Skin of body (tissue), 2 donors: ENCODE data around the gene NDUFS6. TPM values are rescaled to one million over a fixed set of nuclear protein-coding genes. Genes with fewer than 3 reads are reported as not detected.

Experiments
- DNase-seq: peaks from one replicate; lab custom pipeline; 2025; lab: John Stamatoyannopoulos, UW
- total RNA-seq: library from RNA; depleted of rRNA; stranded (reverse); fragments of >200 nt; gene quantifications from one replicate; pipeline ENCODE4 v1.2.3, GENCODE V29; 2014

The NDUFS6 gene
- total RNA-seq, 1 donor from 2014 or later: 17.6 TPM

DNA sequence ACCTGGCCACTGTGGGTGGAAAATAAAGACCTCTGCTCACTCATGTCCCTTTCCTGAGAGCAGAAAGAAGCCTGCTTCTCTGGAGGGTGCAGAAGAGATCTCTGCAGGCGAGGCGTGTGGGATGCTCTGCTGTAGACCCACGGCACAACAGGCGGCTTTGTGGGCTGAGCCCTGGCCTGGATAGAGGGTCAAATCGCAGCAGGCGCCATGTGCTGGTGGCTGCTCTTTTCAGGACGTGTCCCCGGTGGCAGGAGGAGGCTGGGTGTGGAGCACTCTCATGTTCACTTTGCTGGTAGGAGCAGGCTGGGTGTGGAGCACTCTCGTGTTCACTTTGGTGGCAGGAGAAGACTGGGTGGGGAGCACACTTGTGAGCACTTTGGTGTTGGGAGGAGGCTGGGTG, 46.4 kb downstream of the NDUFS6 start:
- no peak for DNase-seq

DNA sequence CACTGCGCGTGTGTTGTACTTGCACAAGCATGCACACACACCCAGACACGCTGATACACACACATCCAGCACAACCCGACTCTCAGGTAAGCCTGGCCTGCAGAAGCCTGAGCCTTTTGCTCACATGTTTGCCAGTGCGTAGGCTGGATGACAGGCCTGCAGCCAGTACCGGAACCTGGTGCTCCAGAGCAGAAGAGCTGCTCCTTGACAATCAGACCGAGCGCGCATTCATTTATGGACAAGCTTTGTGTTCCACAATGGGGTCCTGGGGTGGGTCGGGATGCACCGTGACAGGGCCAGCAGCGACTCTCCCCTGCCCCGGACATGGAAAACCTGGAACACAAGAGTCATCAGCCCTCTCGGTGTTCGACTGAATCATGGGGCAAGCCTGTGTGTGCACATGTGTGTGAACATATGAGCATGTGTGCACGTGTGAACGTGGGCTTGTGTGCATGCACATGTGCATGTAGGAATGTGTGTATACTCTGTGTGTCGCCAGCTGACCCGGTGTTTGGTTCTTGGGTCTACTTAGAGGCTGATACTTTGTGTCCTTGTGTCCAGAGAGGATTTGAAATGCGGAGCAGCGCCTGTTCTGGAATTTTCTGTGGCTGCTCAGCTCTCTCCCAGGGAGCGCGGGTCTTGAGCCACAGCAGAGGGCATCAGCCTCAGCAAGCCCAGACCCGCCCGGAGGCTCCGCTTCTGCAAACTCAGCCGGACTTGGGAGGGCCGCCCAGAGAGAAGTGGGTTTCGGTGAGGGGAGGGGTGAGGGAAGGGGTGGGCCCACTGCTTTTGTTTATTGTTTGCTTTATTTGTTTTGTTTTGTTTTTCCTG, 49.3 kb downstream of the NDUFS6 start:
- DNase-seq: no peak

GRCh38 chr5:1851290-1851934, 50.2 kb downstream of the NDUFS6 start:
- no peak for DNase-seq

- DNase-seq: no peak
Measured at GRCh38 chr5:1852324-1852947, 51.2 kb downstream of the NDUFS6 start.

DNA sequence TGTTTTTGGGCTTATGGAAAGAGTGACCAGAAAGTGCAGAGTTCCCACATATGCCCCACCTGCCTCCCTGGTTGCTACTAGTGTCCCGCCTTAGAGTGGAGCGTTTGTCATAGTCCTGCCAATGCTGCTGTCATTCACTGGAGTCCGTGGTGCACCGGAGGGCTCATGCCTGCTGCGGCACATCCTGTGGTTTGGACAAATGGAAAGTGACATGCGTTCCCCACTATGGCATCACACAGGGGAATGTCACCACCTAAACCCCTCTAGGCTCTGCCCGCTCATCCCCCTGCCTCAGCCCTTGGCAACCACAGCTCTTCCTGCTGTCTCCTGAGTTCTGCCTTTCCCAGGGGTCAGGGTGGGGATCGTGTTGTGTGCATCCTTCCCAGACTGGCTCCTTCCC, 52.3 kb downstream of the NDUFS6 start:
- DNase-seq: no peak

- DNase-seq: no peak
Measured at GRCh38 chr5:1855075-1855474, 53.9 kb downstream of the NDUFS6 start.

DNA sequence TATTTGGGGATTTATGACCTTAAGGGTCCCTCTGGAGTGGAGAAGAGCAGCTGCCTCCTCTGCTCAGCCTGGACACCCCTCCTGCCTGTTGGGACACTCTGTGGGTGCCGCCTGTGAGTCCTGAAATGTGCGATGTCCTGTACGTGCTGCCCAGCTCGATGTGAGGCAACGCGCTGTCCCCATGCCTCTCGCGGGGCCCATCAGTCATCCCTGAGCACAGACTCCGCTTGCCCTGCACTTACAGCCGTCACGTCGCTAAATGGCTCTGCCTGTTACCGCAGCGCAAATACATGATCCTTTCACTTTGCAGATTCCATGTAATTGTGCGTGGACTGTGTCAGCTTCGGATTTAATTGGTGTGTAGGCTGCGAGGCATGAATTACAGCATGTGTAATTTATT, 54.4 kb downstream of the NDUFS6 start:
- no peak for DNase-seq

- DNase-seq: no peak
Measured at GRCh38 chr5:1856596-1857255, 55.5 kb downstream of the NDUFS6 start.

GRCh38 chr5:1857256-1857600, 56.0 kb downstream of the NDUFS6 start:
- DNase-seq: no peak

- no peak for DNase-seq
Measured at GRCh38 chr5:1858436-1858835, 57.2 kb downstream of the NDUFS6 start.

DNA sequence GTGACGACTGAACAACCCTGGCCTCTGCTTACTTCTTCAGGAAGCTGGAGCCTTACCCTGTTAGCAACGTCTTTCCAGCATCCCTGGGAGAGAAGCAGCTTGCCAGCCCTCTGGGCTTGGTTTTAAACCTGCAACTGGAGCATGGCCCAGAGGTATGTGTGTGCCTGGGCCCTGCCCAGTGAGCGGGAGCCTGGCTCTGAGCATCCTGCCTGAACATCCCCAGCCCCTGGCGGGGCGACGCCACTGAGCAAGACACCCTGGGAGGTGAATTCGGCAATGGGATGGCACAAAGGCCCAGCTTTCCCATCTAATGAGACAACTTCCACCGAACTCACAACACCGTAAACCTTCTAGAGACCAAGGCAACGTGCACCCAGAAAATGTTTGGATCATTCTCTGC, 57.9 kb downstream of the NDUFS6 start:
- no peak for DNase-seq

- DNase-seq: no peak
Measured at GRCh38 chr5:1860021-1860610, 58.9 kb downstream of the NDUFS6 start.

DNA sequence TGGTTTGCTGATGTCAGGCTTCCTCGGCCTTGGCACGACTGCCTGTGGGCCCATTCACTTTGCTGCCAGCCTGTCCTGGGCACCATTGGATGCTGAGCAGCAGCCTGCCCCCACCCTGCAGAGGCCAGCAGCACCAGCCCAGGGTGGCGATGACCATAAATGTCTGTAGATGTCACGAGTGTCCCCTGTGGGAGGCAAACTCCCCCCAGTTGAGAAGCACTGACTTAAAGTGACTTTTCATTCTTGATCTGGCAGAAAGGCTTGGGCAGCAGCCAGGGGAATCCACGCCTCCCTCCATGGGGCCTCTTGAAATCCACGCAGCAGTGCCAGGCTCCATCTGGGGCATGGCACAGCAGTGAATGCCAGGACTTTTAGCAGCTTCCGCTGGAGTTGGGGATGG, 59.7 kb downstream of the NDUFS6 start:
- DNase-seq: no peak

DNA sequence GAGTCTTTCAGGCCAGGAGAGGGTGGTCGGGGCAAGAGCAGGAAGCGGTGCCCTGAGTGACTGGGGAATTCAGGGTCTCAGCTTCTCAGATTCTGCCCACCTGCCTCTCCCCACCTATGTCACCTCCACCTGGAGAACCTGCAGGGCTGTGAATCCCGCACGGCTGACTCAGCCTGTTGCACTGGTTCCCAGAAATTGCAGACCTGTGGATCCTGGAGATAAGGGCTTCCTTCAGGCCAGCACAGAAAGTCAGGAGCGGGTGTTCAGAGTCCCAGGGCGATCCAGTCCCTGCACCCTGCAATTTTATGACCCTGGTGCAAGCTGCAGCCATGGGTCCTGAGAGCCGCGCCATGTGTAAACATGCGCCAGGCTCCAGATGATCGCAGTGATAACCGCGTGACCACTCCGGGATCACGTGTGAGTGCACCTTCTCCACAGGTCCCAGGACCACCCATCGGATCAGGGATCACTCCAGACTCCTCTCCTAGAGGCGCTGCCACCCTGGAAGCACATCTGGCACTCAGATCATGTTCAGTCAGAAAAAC, 63.8 kb downstream of the NDUFS6 start:
- no peak for DNase-seq

DNA sequence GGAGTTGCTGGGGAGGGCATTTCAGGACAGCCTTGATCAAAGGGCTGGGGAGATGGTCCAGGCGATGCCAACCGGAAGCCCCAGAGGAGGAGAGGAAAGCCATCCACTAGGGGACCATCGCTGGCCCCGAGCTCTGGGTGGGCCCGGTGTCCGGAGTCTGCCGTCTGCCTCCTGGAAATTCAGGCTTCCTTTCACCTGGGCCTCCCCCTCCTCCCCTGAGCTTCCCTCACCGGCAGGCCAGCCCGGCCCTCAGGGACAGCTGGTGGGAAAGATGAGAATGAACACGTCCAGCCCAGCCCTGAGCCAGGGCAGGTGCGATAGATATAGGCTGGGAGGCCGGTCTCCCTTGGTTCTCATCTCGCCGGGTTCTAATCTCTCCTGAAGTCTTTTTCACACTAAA, 64.3 kb downstream of the NDUFS6 start:
- DNase-seq: no peak

Other genes starting within 250 kb of the NDUFS6 start
- gene MRPL36, start 1.6 kb upstream of the NDUFS6 start, total RNA-seq: 23.1 TPM
- gene IRX4, start 81.5 kb downstream of the NDUFS6 start, total RNA-seq: 6.0 TPM